Sigmoid colon (tissue), 4 donors: ENCODE measurements around the gene LCE3E.

Experiments used
- CTCF ChIP-seq, 4 experiments: fragments of 450-650 bp in 3 of 4; fragments of 200-600 bp in 1 of 4; IDR thresholded peaks; one replicate each; pipeline ENCODE4 v1.5.1; 2016 to 2019; ENCODE audit warnings: antibody characterized with exemption in 4 of 4, mild to moderate bottlenecking in 3 of 4, moderate library complexity in 2 of 4
- EP300 ChIP-seq, 4 donors: sonication (generic); formaldehyde crosslinking; IDR thresholded peaks; one replicate each; pipeline ENCODE4 v1.6.1; 2017; ENCODE audit warnings: antibody characterized with exemption in 4 of 4
- POLR2A ChIP-seq, 2 donors: fragments of 450-650 bp; IDR thresholded peaks; one replicate each; pipeline ENCODE4 v1.6.1; 2016; ENCODE audit warnings: antibody characterized with exemption in 2 of 2, mild to moderate bottlenecking in 2 of 2, moderate library complexity in 2 of 2

- TF ChIP-seq EP300 (IDR thresholded peaks at IDR 0.05), result no peak
- TF ChIP-seq CTCF (IDR thresholded peaks at IDR 0.05), result no peak
- TF ChIP-seq POLR2A (IDR thresholded peaks at IDR 0.05), result no peak
Observed at GRCh38 chr1:152565535-152566215, 905 bp downstream of the LCE3E start.
